T-helper 1 cell treated with Interleukin-12 subunit alpha and Interleukin-12 subunit beta and Interleukin-4 antibody, amounts not matched to agents 30 ng/mL and 1 ng/mL, for 36 hours (primary cell): ENCODE results near the gene SLCO2A1. TPM values are rescaled to one million over a fixed set of nuclear protein-coding genes. Genes with fewer than 3 reads are reported as not detected.
"Not testable (repeated sequence)": the region's sequence is repeated elsewhere in the genome, so short reads cannot be mapped to it uniquely, and the experiment has no call there.

Source experiments
- intact Hi-C: fragments of 100-400 bp; cut with micrococcal nuclease; formaldehyde crosslinking; loops from one replicate; pipeline ENCODE4 v1.15.1; 2024
- total RNA-seq: library from RNA; stranded (reverse); gene quantifications from 2 replicates; pipeline ENCODE4 v1.2.3, GENCODE V29; 2022

The SLCO2A1 gene
- not detected in 2 replicates for total RNA-seq

- intact Hi-C loops, result no loop called here
Measured at GRCh38 chr3:134029734-134030378, at the start of gene SLCO2A1. Gene SLCO2A1, minus strand, starts transcription at chr3:134029925. Its CDS starts 123 bp downstream, at chr3:134029802.

- intact Hi-C loops, result no loop called here
Measured at GRCh38 chr3:134079111-134079547, 49.4 kb upstream of the SLCO2A1 start.

- intact Hi-C loops, result no loop called here
Measured at GRCh38 chr3:134078169-134078831, 48.6 kb upstream of the SLCO2A1 start.

GRCh38 chr3:134077649-134078161 is 48.0 kb upstream of the SLCO2A1 start:
- intact Hi-C loops, result no loop called here

GRCh38 chr3:134076851-134077250 is 47.1 kb upstream of the SLCO2A1 start:
- intact Hi-C loops, result no loop called here

- intact Hi-C loops, result no loop called here
Measured at GRCh38 chr3:134075846-134076245, 46.1 kb upstream of the SLCO2A1 start.

- intact Hi-C loops, result no loop called here
Measured at GRCh38 chr3:134075568-134075825, 45.8 kb upstream of the SLCO2A1 start.

GRCh38 chr3:134074790-134075567 is 45.3 kb upstream of the SLCO2A1 start:
- intact Hi-C loops, result no loop called here

- intact Hi-C loops, result no loop called here
Measured at GRCh38 chr3:134074001-134074789, 44.5 kb upstream of the SLCO2A1 start.

- intact Hi-C loops, result no loop called here
Measured at GRCh38 chr3:134073583-134073945, 43.8 kb upstream of the SLCO2A1 start.

GRCh38 chr3:134072881-134073582 is 43.3 kb upstream of the SLCO2A1 start:
- intact Hi-C loops, result no loop called here

- intact Hi-C loops, result not testable (repeated sequence)
Measured at GRCh38 chr3:134070281-134070680, 40.6 kb upstream of the SLCO2A1 start.

- intact Hi-C loops, result no loop called here
Measured at GRCh38 chr3:134068429-134068828, 38.7 kb upstream of the SLCO2A1 start.

GRCh38 chr3:134067531-134068161 is 37.9 kb upstream of the SLCO2A1 start:
- intact Hi-C loops, result no loop called here

- intact Hi-C loops, result no loop called here
Measured at GRCh38 chr3:134066651-134067530, 37.2 kb upstream of the SLCO2A1 start.

- intact Hi-C loops, result no loop called here
Measured at GRCh38 chr3:134066158-134066541, 36.4 kb upstream of the SLCO2A1 start.

- intact Hi-C loops, result no loop called here
Measured at GRCh38 chr3:134065252-134066157, 35.8 kb upstream of the SLCO2A1 start.

- intact Hi-C loops, result no loop called here
Measured at GRCh38 chr3:134064081-134064480, 34.4 kb upstream of the SLCO2A1 start.
